HEK293 (cell line): ENCODE measurements around the gene LGALS4.
A peak's percentile ranks its signal among the peaks of the same experiment; 100 is the strongest.

Experiments
- CTCF ChIP-seq: fragments of 450-650 bp; formaldehyde crosslinking; IDR thresholded peaks from 2 replicates; pipeline ENCODE4 v1.5.1; 2016; ENCODE audit warnings: missing biosample characterization, missing genetic modification characterization
- GLI2 ChIP-seq: fragments of 450-650 bp; formaldehyde crosslinking; IDR thresholded peaks from 2 replicates; pipeline ENCODE4; 2017; ENCODE audit warnings: missing biosample characterization, missing genetic modification characterization, low read depth, borderline replicate concordance
- GLIS2 ChIP-seq: fragments of 450-650 bp; formaldehyde crosslinking; IDR thresholded peaks from 2 replicates; pipeline ENCODE4 v1.5.1; 2016; ENCODE audit warnings: missing biosample characterization, missing genetic modification characterization
- HOXD13 ChIP-seq: sonication (generic); formaldehyde crosslinking; IDR thresholded peaks from 2 replicates; pipeline ENCODE4 v1.8.0; 2022; ENCODE audit warnings: missing genetic modification reagents, borderline replicate concordance
- IKZF3 ChIP-seq: fragments of 450-650 bp; IDR thresholded peaks from 2 replicates; pipeline ENCODE4 v1.5.0; 2018; ENCODE audit warnings: missing biosample characterization, mild to moderate bottlenecking, missing genetic modification characterization, moderate library complexity
- KLF1 ChIP-seq: fragments of 450-650 bp; formaldehyde crosslinking; IDR thresholded peaks from 2 replicates; pipeline ENCODE4 v1.5.1; 2016; ENCODE audit warnings: missing biosample characterization, missing genetic modification characterization
- KLF17 ChIP-seq: fragments of 450-650 bp; formaldehyde crosslinking; IDR thresholded peaks from 2 replicates; pipeline ENCODE4 v1.5.1; 2016; ENCODE audit warnings: missing biosample characterization, missing genetic modification characterization
- KLF9 ChIP-seq: fragments of 450-650 bp; formaldehyde crosslinking; IDR thresholded peaks from 2 replicates; pipeline ENCODE4 v1.5.1; 2016; ENCODE audit warnings: missing biosample characterization, missing genetic modification characterization, low read depth
- PRDM2 ChIP-seq: fragments of 450-650 bp; formaldehyde crosslinking; IDR thresholded peaks from 2 replicates; pipeline ENCODE4 v1.5.1; 2016; ENCODE audit warnings: missing biosample characterization, missing genetic modification characterization, borderline replicate concordance
- SCRT1 ChIP-seq: fragments of 450-650 bp; formaldehyde crosslinking; IDR thresholded peaks from 2 replicates; pipeline ENCODE4 v1.5.1; 2016; ENCODE audit warnings: missing biosample characterization, missing genetic modification characterization, borderline replicate concordance
- SETDB1 ChIP-seq: IDR thresholded peaks from one replicate; pipeline ENCODE4 v1.6.1; 2017; ENCODE audit warnings: mild to moderate bottlenecking, low read length, moderate library complexity, mixed read lengths; ENCODE audit not compliant: insufficient read length
- WT1 ChIP-seq: fragments of 450-650 bp; formaldehyde crosslinking; IDR thresholded peaks from 2 replicates; pipeline ENCODE4 v1.5.1; 2016; ENCODE audit warnings: missing biosample characterization, missing genetic modification characterization
- ZBTB21 ChIP-seq: fragments of 450-650 bp; formaldehyde crosslinking; IDR thresholded peaks from 2 replicates; pipeline ENCODE4 v1.5.1; 2017; ENCODE audit warnings: missing biosample characterization, missing genetic modification characterization
- ZBTB26 ChIP-seq: fragments of 450-650 bp; formaldehyde crosslinking; optimal IDR thresholded peaks from 2 replicates; pipeline ENCODE3; 2016; ENCODE audit warnings: missing biosample characterization, mild to moderate bottlenecking, missing genetic modification characterization
- ZNF155 ChIP-seq: fragments of 450-650 bp; formaldehyde crosslinking; IDR thresholded peaks from 2 replicates; pipeline ENCODE4 v1.5.1; 2016; ENCODE audit warnings: missing biosample characterization, missing genetic modification characterization
- ZNF2 ChIP-seq: fragments of 450-650 bp; formaldehyde crosslinking; IDR thresholded peaks from 2 replicates; pipeline ENCODE4 v1.5.1; 2016; ENCODE audit warnings: missing biosample characterization, missing genetic modification characterization
- ZNF202 ChIP-seq: fragments of 450-650 bp; formaldehyde crosslinking; IDR thresholded peaks from 2 replicates; pipeline ENCODE4 v1.5.1; 2016; ENCODE audit warnings: missing biosample characterization, missing genetic modification characterization, borderline replicate concordance
- ZNF292 ChIP-seq: fragments of 450-650 bp; formaldehyde crosslinking; IDR thresholded peaks from 2 replicates; pipeline ENCODE4 v1.5.1; 2016; ENCODE audit warnings: low read depth, missing biosample characterization, missing genetic modification characterization, borderline replicate concordance
- ZNF423 ChIP-seq: fragments of 450-650 bp; formaldehyde crosslinking; IDR thresholded peaks from 2 replicates; pipeline ENCODE4 v1.5.1; 2016; ENCODE audit warnings: missing biosample characterization, missing genetic modification characterization
- ZNF501 ChIP-seq: fragments of 450-650 bp; formaldehyde crosslinking; IDR thresholded peaks from 2 replicates; pipeline ENCODE4 v1.5.1; 2016; ENCODE audit warnings: missing biosample characterization, missing genetic modification characterization
- ZNF510 ChIP-seq: fragments of 450-650 bp; formaldehyde crosslinking; IDR thresholded peaks from 2 replicates; pipeline ENCODE4 v1.5.1; 2018; ENCODE audit warnings: mild to moderate bottlenecking, missing genetic modification characterization, missing biosample characterization; ENCODE audit not compliant: insufficient replicate concordance
- ZNF518A ChIP-seq: fragments of 450-650 bp; formaldehyde crosslinking; conservative IDR thresholded peaks from 2 replicates; pipeline ENCODE4 v1.5.1; 2016; ENCODE audit warnings: low read depth, missing biosample characterization, missing genetic modification characterization
- ZNF544 ChIP-seq: fragments of 450-650 bp; formaldehyde crosslinking; IDR thresholded peaks from 2 replicates; pipeline ENCODE4 v1.5.0; 2017; ENCODE audit warnings: missing biosample characterization, missing genetic modification characterization
- ZNF654 ChIP-seq: fragments of 450-650 bp; formaldehyde crosslinking; IDR thresholded peaks from 2 replicates; pipeline ENCODE4 v1.5.1; 2016; ENCODE audit warnings: low read depth, missing biosample characterization, missing genetic modification characterization
- ZNF830 ChIP-seq: fragments of 450-650 bp; IDR thresholded peaks from 2 replicates; pipeline ENCODE4 v1.5.0; 2018; ENCODE audit warnings: missing biosample characterization, missing genetic modification characterization, low read depth, mild to moderate bottlenecking, moderate library complexity

Gene LGALS4

GRCh38 chr19:38769635-38770211 lies 43.0 kb downstream of the LGALS4 start (continued):
- TF ChIP-seq WT1 (tag by site-specific recombination) (no peak), CTCF (peak; percentile 46; the same call in 1 of the 2 replicates), GLI2 (no peak), IKZF3 (tag by site-specific recombination) (no peak), ZNF544 (tag by site-specific recombination) (no peak), ZNF830 (no peak), ZNF155 (tag by site-specific recombination) (no peak), KLF17 (tag by site-specific recombination) (0 out of 2 replicates have a peak, but pooled peaks have one; percentile 29), HOXD13 (CRISPR knock-in tag) (no peak), PRDM2 (no peak), ZNF292 (tag by site-specific recombination) (no peak), GLIS2 (tag by site-specific recombination) (no peak), ZBTB21 (tag by site-specific recombination) (no peak), ZNF510 (tag by site-specific recombination) (no peak), KLF1 (tag by site-specific recombination) (peak; percentile 61), ZNF501 (tag by site-specific recombination) (no peak), KLF9 (peak; percentile 53; the same call in 1 of the 2 replicates), ZNF654 (tag by site-specific recombination) (no peak), ZNF2 (tag by site-specific recombination) (no peak), SETDB1 (no peak), ZNF423 (tag by site-specific recombination) (no peak), ZBTB26 (tag by site-specific recombination) (no peak), ZNF202 (tag by site-specific recombination) (no peak), ZNF518A (tag by site-specific recombination) (no peak), SCRT1 (tag by site-specific recombination) (no peak)
